Rectal smooth muscle tissue (tissue), 1 donor: ENCODE results near the gene IFNL1.
"Not testable (repeated sequence)": the region's sequence is repeated elsewhere in the genome, so short reads cannot be mapped to it uniquely, and the experiment has no call there.

Source experiments
- H3K27ac ChIP-seq: one replicate; pipeline ENCODE4 v1.7.0; 2013; ENCODE audit warnings: low read depth, low read length, inconsistent platforms
- H3K27me3 ChIP-seq: one replicate; pipeline ENCODE4 v1.7.0; 2013; ENCODE audit warnings: low read length; ENCODE audit not compliant: control insufficient read depth, insufficient read depth
- H3K36me3 ChIP-seq: one replicate; pipeline ENCODE4 v1.7.0; 2013; ENCODE audit warnings: low read length; ENCODE audit not compliant: control insufficient read depth, insufficient read depth
- H3K4me1 ChIP-seq: one replicate; pipeline ENCODE4 v1.7.0; 2013; ENCODE audit warnings: low read length; ENCODE audit not compliant: control insufficient read depth, insufficient read depth
- H3K4me3 ChIP-seq: one replicate; pipeline ENCODE4 v1.7.0; 2013; ENCODE audit warnings: low read length
- H3K9ac ChIP-seq: one replicate; pipeline ENCODE4 v1.7.0; 2013; ENCODE audit warnings: low read length

IFNL1 gene

DNA sequence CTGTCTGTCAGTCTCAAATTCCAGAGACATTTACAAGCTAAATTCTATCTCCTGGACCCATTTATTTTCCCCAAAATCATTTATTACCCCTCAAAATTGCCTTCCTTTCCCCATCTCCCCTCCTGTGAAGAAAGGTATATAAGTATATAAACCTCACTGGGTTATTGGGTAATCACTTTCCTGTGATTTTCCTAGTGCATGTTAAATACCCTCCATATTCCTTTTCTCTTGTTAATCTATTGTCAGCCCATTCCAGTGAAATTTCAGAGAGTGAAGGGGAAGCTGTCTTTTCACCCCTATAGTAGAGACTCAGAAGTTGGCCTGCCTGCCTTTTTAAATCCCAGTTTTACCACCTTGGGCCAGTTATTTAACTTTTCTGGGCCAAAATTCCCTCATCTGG is 9.9 kb downstream of the IFNL1 start:
- H3K27me3 ChIP-seq: peaks cover 13% of the 10 kb centered on the region
- H3K4me1 ChIP-seq: no peaks in the 10 kb centered on the region
- H3K4me3 ChIP-seq: no peak overlapping the region
- H3K27ac ChIP-seq: no peak overlapping the region
- H3K9ac ChIP-seq: no peak overlapping the region
- H3K36me3 ChIP-seq: no peaks in the 10 kb centered on the region

GRCh38 chr19:39307046-39307821 is 11.0 kb downstream of the IFNL1 start:
- no peak overlapping the region for H3K27ac ChIP-seq
- H3K4me1 ChIP-seq: no peaks in the 10 kb centered on the region
- H3K4me3 ChIP-seq: peak overlapping the region; percentile 5
- peaks cover 13% of the 10 kb centered on the region for H3K27me3 ChIP-seq
- no peaks in the 10 kb centered on the region for H3K36me3 ChIP-seq
- H3K9ac ChIP-seq: no peak overlapping the region

GRCh38 chr19:39307822-39308530 is 11.8 kb downstream of the IFNL1 start:
- Histone ChIP-seq H3K4me1 (no peaks in the 10 kb centered on the region), H3K27me3 (peaks cover 13% of the 10 kb centered on the region), H3K27ac (no peak overlapping the region), H3K4me3 (no peak overlapping the region), H3K9ac (no peak overlapping the region), H3K36me3 (no peaks in the 10 kb centered on the region)

DNA sequence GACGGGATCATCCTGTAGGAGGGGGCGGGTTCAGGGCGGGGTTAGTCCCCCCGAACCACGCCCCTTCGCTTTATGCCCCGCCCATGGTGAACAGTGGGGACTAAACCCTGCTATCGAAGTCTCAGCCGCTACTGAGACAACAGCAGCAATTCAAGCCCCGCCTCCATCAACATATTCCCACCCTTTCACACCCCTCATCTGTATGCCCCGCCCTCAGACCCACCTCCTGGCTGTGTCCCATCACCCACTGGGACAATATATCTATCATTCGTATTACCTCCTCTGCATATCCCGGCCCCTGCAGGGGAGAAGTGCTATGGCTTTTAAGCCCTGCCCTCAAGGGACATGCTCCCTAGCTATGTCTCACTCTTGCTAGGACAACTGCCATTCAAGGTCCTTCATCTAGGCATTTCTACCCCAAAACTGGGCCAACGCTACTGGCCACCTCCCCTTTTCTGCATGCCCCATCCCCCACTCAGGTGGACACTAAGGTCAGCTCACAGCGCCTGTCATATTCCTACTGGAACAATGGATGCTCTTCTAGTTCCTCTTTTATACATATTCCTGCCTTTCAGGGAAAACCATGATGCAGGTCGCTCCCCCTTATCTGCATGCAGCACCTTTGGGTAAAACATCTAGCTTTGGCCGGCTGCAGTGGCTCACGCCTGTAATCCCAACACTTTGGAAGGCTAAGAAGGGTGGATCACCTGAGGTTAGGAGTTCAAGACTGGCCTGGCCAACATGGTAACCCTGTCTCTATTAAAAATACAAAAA is 12.5 kb downstream of the IFNL1 start:
- Histone ChIP-seq H3K9ac (no peak overlapping the region), H3K27ac (no peak overlapping the region), H3K36me3 (no peaks in the 10 kb centered on the region), H3K4me3 (no peak overlapping the region), H3K4me1 (no peaks in the 10 kb centered on the region), H3K27me3 (peaks cover 13% of the 10 kb centered on the region)

DNA sequence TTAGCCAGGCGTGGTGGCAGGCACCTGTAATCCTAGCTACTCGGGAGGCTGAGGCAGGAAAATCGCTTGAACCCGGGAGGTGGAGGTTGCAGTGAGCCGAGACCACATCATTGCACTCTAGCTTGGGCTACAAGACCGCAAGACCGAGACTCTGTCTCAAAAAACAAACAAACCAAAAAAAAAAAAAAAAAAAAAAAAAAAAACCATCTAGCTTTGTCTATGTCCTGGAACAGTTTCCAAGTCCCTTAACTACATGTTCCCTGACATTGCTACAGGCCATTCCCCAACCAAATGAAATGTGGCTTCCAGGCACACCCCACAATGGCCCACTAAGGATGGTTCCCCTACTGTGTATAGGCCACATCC is 13.1 kb downstream of the IFNL1 start:
- H3K27ac ChIP-seq, H3K9ac ChIP-seq, H3K4me1 ChIP-seq, H3K36me3 ChIP-seq, H3K4me3 ChIP-seq: not testable (repeated sequence)
- peaks cover 13% of the 10 kb centered on the region for H3K27me3 ChIP-seq

DNA sequence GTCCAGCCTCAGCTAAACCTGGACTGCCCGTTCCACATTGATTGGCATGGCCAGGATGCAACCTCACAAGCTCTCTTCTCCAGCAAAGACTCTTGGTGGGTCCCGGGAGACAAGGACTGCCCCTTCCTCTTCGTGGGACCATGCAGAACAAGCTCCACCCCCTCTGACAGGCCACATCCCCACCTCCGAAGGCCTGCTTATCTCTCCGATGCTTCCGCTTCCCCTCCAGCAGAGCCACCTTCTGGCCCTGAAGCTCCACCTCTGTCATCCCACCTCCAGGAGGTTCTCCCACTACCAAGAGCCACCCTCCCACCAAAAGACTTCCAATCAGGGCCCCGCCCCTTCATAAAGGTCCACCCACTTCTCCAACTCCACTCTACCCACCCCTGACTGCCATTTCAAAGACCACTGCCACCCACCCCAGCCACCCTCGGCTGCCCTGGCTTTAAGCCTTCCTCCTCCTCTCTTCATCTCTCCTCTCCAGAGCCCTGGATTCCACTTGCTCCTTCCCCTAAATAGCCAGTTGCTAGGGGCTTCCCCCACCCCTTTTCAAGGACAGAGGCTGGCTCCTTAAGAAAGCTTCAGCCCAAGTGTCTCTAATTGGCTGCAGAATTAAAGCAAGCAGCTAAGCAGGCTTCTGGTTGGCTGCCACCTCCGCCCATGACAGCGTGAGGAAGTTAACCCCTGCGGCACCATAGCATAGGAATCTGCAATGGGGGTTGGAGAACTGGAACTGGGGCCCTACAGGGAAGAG is 14.5 kb downstream of the IFNL1 start:
- Histone ChIP-seq H3K36me3 (no peaks in the 10 kb centered on the region), H3K27ac (no peak overlapping the region), H3K27me3 (peaks cover 8% of the 10 kb centered on the region), H3K4me3 (no peak overlapping the region), H3K4me1 (no peaks in the 10 kb centered on the region), H3K9ac (no peak overlapping the region)

GRCh38 chr19:39314016-39314728 is 18.0 kb downstream of the IFNL1 start:
- Histone ChIP-seq H3K27me3 (no peaks in the 10 kb centered on the region), H3K9ac (no peak overlapping the region), H3K27ac (no peak overlapping the region), H3K36me3 (no peaks in the 10 kb centered on the region), H3K4me3 (no peak overlapping the region), H3K4me1 (no peaks in the 10 kb centered on the region)

- H3K27me3 ChIP-seq: no peaks in the 10 kb centered on the region
- H3K4me3 ChIP-seq: no peak overlapping the region
- H3K27ac ChIP-seq: no peak overlapping the region
- H3K4me1 ChIP-seq: no peaks in the 10 kb centered on the region
- H3K36me3 ChIP-seq: no peaks in the 10 kb centered on the region
- H3K9ac ChIP-seq: no peak overlapping the region
Observed at GRCh38 chr19:39315933-39316332, 19.7 kb downstream of the IFNL1 start.

GRCh38 chr19:39316627-39317321 is 20.6 kb downstream of the IFNL1 start:
- no peaks in the 10 kb centered on the region for H3K27me3 ChIP-seq

DNA sequence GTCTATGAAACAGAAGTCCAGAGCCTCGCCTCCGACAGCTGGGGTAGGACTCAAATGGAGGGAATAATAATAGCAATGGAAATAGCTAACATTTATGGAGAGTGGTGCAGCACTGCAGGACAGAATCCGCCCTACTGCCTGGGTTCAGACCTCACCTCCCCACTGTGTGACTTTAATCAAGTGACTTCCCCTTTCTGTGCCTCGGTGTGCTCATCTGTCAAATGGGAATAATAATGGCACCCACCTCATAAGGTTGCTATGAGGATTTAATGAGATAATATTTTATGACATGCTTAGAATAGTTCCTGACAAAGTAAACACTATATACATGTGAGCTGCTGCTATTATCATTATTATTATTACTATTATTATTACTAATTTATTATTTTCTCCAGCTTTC is 21.3 kb downstream of the IFNL1 start:
- Histone ChIP-seq H3K27me3 (no peaks in the 10 kb centered on the region), H3K36me3 (no peaks in the 10 kb centered on the region), H3K4me3 (no peak overlapping the region), H3K9ac (no peak overlapping the region), H3K4me1 (no peaks in the 10 kb centered on the region), H3K27ac (no peak overlapping the region)

More at GRCh38 chr19:39316627-39317321, 20.6 kb downstream of the IFNL1 start:
- H3K36me3 ChIP-seq: no peaks in the 10 kb centered on the region
- H3K4me3 ChIP-seq: no peak overlapping the region
- H3K27ac ChIP-seq: no peak overlapping the region
- no peaks in the 10 kb centered on the region for H3K4me1 ChIP-seq
- no peak overlapping the region for H3K9ac ChIP-seq

DNA sequence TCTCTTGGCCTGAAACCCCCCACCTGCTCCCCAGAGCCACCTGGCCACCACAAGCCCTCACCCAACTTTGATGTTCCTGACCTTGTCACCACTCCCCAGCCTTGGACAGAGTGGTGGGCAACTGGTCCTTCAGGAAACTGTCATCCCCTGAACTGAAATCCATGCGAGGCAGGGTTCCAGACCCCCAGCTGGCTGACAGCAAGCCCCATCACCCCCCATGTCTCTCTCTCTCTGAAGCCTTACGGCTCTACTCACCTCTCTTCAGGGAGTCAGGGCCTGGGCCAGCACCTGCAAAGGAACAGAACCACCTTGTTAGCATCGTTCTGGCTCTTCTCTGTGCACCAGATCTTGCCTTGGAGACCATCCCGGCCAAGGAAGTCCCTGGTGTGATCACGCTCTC is 21.9 kb downstream of the IFNL1 start:
- no peaks in the 10 kb centered on the region for H3K36me3 ChIP-seq
- no peaks in the 10 kb centered on the region for H3K4me1 ChIP-seq
- no peak overlapping the region for H3K4me3 ChIP-seq
- H3K27ac ChIP-seq: no peak overlapping the region
- no peak overlapping the region for H3K9ac ChIP-seq
- no peaks in the 10 kb centered on the region for H3K27me3 ChIP-seq
